MM.1S (cell line): ENCODE results near the gene MITF.

Experiments
- EZH2phosphoT487 ChIP-seq: fragments of 300-600 bp; sonication (generic); IDR thresholded peaks from 2 replicates; pipeline ENCODE4 v1.6.1; 2018; ENCODE audit warnings: antibody characterized with exemption, low read length
- TF ChIP-seq, protein P1 (sequence below): fragments of 300-600 bp; sonication (generic); IDR thresholded peaks from 2 replicates; pipeline ENCODE4 v1.5.1; 2016; ENCODE audit warnings: antibody characterized with exemption, low read length, mixed read lengths

DNA sequence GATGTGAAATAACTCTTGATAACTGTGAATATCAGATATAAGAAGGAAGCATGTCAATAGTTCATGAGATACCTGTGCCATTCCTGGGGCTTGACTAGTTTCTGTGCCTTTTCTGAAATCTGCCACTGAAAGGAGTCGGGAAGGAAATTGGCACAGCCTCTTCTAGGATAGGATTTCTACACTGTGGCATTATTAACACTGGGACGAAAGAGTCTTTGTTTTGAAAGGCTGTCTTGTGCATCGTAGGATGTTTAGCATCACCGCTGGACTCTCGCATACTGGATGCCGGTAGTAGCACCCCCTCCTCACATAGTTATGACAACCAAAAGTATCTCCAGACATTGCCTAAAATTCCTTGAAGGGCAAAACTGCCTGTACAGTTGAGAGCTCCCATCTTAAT is 182.4 kb downstream of the MITF start:
- TF ChIP-seq, protein P1, sequence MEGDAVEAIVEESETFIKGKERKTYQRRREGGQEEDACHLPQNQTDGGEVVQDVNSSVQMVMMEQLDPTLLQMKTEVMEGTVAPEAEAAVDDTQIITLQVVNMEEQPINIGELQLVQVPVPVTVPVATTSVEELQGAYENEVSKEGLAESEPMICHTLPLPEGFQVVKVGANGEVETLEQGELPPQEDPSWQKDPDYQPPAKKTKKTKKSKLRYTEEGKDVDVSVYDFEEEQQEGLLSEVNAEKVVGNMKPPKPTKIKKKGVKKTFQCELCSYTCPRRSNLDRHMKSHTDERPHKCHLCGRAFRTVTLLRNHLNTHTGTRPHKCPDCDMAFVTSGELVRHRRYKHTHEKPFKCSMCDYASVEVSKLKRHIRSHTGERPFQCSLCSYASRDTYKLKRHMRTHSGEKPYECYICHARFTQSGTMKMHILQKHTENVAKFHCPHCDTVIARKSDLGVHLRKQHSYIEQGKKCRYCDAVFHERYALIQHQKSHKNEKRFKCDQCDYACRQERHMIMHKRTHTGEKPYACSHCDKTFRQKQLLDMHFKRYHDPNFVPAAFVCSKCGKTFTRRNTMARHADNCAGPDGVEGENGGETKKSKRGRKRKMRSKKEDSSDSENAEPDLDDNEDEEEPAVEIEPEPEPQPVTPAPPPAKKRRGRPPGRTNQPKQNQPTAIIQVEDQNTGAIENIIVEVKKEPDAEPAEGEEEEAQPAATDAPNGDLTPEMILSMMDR, result no peak
- TF ChIP-seq EZH2phosphoT487, result no peak
